Esophagus (tissue), 2 donors: Measurements from ENCODE around the gene MTMR4. TPM values are rescaled to one million over a fixed set of nuclear protein-coding genes. Genes with fewer than 3 reads are reported as not detected.

Experiments
- H3K27ac ChIP-seq, 2 donors: one replicate each; pipeline ENCODE4 v1.5.1; 2013; ENCODE audit warnings: low read depth in 2 of 2, mild to moderate bottlenecking in 2 of 2, inconsistent platforms in 1 of 2, low read length in 1 of 2, moderate library complexity in 1 of 2
- H3K27me3 ChIP-seq, 2 donors: one replicate each; pipeline ENCODE4 v1.6.1; 2013; ENCODE audit warnings: low read length in 2 of 2, control low read depth in 1 of 2, mild to moderate bottlenecking in 1 of 2; ENCODE audit not compliant: insufficient read depth in 2 of 2, control insufficient read depth in 1 of 2
- H3K36me3 ChIP-seq, 2 donors: one replicate each; pipeline ENCODE4 v1.6.1; 2013; ENCODE audit warnings: low read length in 1 of 2; ENCODE audit not compliant: control insufficient read depth in 2 of 2, insufficient read depth in 2 of 2
- H3K4me1 ChIP-seq, 2 donors: one replicate each; pipeline ENCODE4 v1.6.1; 2013; ENCODE audit warnings: low read length in 1 of 2; ENCODE audit not compliant: control insufficient read depth in 2 of 2, insufficient read depth in 2 of 2
- H3K4me3 ChIP-seq, 2 donors: one replicate each; pipeline ENCODE4 v1.5.1; 2013; ENCODE audit warnings: low read length in 2 of 2, mild to moderate bottlenecking in 2 of 2, low read depth in 1 of 2, moderate library complexity in 1 of 2
- H3K9me3 ChIP-seq, 2 donors: one replicate each; pipeline ENCODE4 v1.6.1; 2013; ENCODE audit warnings: mild to moderate bottlenecking in 2 of 2, low read depth in 1 of 2, low read length in 1 of 2, moderate library complexity in 1 of 2; ENCODE audit not compliant: control insufficient read depth in 2 of 2, insufficient read depth in 1 of 2
- WGBS, 2 donors: extraction: QIAGEN DNeasy Blood & Tissue Kit; methylation state at CpG; one replicate each; pipeline ENCODE4 v1.1.7; 2013; 5-methylcytosine and 5-hydroxymethylcytosine counted together
- polyA plus RNA-seq, 2 donors: library from polyadenylated mRNA; stranded (reverse); fragments of 200-250 nt; gene quantifications; one replicate each; pipeline ENCODE4 v1.2.3, GENCODE V29; 2013
- donor health status: healthy with polysubstance abuse.
- donor health status: Bipolar disorder and iron deficiency.

MTMR4 gene
- polyA plus RNA-seq, 2 donors, result 9.1 to 15.3 TPM

- 87 to 90% methylated on average over 2 of the region's 2 CpGs for WGBS, 2 donors
- H3K9me3 ChIP-seq, result no peaks in the 10 kb centered on the region
- no peaks in the 10 kb centered on the region for H3K27me3 ChIP-seq
- H3K27ac ChIP-seq, result no peak overlapping the region
- peaks cover 0 to 3% of the 10 kb centered on the region in 2 donors for H3K4me1 ChIP-seq
- no peaks in the 10 kb centered on the region for H3K36me3 ChIP-seq
- no peak overlapping the region for H3K4me3 ChIP-seq
These were observed 21.0 kb upstream of the MTMR4 start for GRCh38 chr17:58535431-58535830.

GRCh38 chr17:58534901-58535421, 20.5 kb upstream of the MTMR4 start:
- Histone ChIP-seq H3K4me1 (peaks cover 0 to 3% of the 10 kb centered on the region in 2 donors), H3K27ac (no peak overlapping the region), H3K36me3 (no peaks in the 10 kb centered on the region), H3K4me3 (no peak overlapping the region), H3K27me3 (no peaks in the 10 kb centered on the region), H3K9me3 (no peaks in the 10 kb centered on the region)
- WGBS, 2 donors, result 83 to 87% methylated on average over 4 of the region's 4 CpGs

GRCh38 chr17:58534331-58534730, 19.9 kb upstream of the MTMR4 start:
- no peaks in the 10 kb centered on the region for H3K9me3 ChIP-seq
- no peaks in the 10 kb centered on the region for H3K36me3 ChIP-seq
- WGBS, 2 donors, result 66 to 81% methylated on average over 3 of the region's 3 CpGs
- H3K4me1 ChIP-seq, result peaks cover 0 to 3% of the 10 kb centered on the region in 2 donors
- H3K27me3 ChIP-seq, result no peaks in the 10 kb centered on the region
- no peak overlapping the region for H3K4me3 ChIP-seq
- H3K27ac ChIP-seq, result no peak overlapping the region

GRCh38 chr17:58533616-58534188, 19.3 kb upstream of the MTMR4 start:
- Histone ChIP-seq H3K27ac (no peak overlapping the region), H3K9me3 (no peaks in the 10 kb centered on the region), H3K27me3 (no peaks in the 10 kb centered on the region), H3K36me3 (no peaks in the 10 kb centered on the region), H3K4me3 (no peak overlapping the region), H3K4me1 (peaks cover 0 to 3% of the 10 kb centered on the region in 2 donors)
- 92 to 95% methylated on average over 5 of the region's 5 CpGs for WGBS, 2 donors

DNA sequence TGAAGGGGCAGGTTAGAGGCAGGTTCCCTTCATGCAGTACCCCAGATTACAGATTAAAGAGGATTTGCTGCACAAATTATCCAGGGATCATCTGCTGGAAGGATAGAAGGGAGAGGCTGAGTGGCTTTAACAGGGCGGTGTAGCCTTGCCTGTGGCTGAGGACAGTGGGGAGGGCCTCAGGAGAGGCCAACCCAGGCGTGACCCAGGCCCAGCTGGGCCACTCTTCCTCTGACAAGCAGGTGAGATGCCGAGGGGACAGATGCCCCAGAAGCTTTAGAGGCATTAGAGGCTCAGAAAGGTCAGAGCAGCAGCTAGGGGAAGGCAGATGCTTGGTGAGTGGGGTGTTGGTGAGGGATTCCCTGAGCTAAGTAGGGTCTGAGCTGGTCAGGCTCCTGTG, 18.1 kb upstream of the MTMR4 start:
- no peaks in the 10 kb centered on the region for H3K9me3 ChIP-seq
- no peaks in the 10 kb centered on the region for H3K27me3 ChIP-seq
- WGBS, 2 donors, result 50 to 67% methylated on average over 3 of the region's 3 CpGs
- H3K27ac ChIP-seq, result no peak overlapping the region
- peaks cover 0 to 3% of the 10 kb centered on the region in 2 donors for H3K4me1 ChIP-seq
- no peak overlapping the region for H3K4me3 ChIP-seq
- H3K36me3 ChIP-seq, result no peaks in the 10 kb centered on the region

- WGBS, 2 donors, result 2% methylated on average over 55 to 82 of the region's 82 CpGs
- Histone ChIP-seq H3K9me3 (no peaks in the 10 kb centered on the region), H3K27ac (peak overlapping the region in 1 of 2 donors; percentile 50)
These were observed 17.5 kb upstream of the MTMR4 start for GRCh38 chr17:58531661-58532554.

DNA sequence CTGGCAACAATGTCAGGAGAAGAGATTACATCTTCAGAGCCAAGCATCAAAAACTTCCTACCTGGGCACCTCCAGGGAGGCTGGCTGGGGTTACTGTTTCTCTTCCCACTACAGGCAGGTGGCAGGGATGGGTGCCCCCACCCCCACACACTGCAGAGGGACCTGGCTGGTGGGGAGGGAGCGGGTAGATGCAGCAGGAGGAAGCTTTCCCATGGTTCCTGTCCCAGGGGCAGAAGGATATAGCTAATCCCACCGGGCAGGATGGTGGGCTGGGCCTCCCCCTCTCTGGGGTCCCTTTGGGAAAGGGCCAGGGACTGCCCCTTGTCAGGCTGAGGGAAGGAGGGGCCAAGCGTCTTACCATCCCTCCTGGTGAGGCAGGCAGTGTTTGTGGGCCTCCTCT, 16.7 kb upstream of the MTMR4 start:
- WGBS, 2 donors, result 45 to 47% methylated on average over 3 of the region's 3 CpGs
- no peaks in the 10 kb centered on the region for H3K36me3 ChIP-seq
- no peaks in the 10 kb centered on the region for H3K27me3 ChIP-seq

More at GRCh38 chr17:58531661-58532554, 17.5 kb upstream of the MTMR4 start:
- no peaks in the 10 kb centered on the region for H3K36me3 ChIP-seq
- peaks cover 0 to 3% of the 10 kb centered on the region in 2 donors for H3K4me1 ChIP-seq
- peak overlapping the region; percentile 51 to 59 for H3K4me3 ChIP-seq
- no peaks in the 10 kb centered on the region for H3K27me3 ChIP-seq

GRCh38 chr17:58530655-58531054, 16.2 kb upstream of the MTMR4 start:
- Histone ChIP-seq H3K4me1 (peaks cover 0 to 3% of the 10 kb centered on the region in 2 donors), H3K9me3 (no peaks in the 10 kb centered on the region), H3K27ac (no peak overlapping the region), H3K36me3 (no peaks in the 10 kb centered on the region), H3K27me3 (no peaks in the 10 kb centered on the region), H3K4me3 (no peak overlapping the region)
- 70 to 72% methylated on average over 2 of the region's 2 CpGs for WGBS, 2 donors

More for the DNA sequence above, 16.7 kb upstream of the MTMR4 start:
- Histone ChIP-seq H3K4me3 (peak overlapping the region; percentile 51 to 59), H3K9me3 (no peaks in the 10 kb centered on the region), H3K27ac (no peak overlapping the region), H3K4me1 (peaks cover 0 to 3% of the 10 kb centered on the region in 2 donors)

- 47 to 65% methylated on average over 1 of the region's 1 CpG for WGBS, 2 donors
These were observed 14.8 kb upstream of the MTMR4 start for GRCh38 chr17:58529275-58529674.

More at GRCh38 chr17:58529275-58529674, 14.8 kb upstream of the MTMR4 start:
- Histone ChIP-seq H3K4me1 (peaks cover 0 to 3% of the 10 kb centered on the region in 2 donors), H3K27ac (no peak overlapping the region), H3K36me3 (no peaks in the 10 kb centered on the region), H3K27me3 (no peaks in the 10 kb centered on the region), H3K4me3 (no peak overlapping the region), H3K9me3 (no peaks in the 10 kb centered on the region)
